H9 (cell line): ENCODE results near the gene GDI1. TPM values are rescaled to one million over a fixed set of nuclear protein-coding genes. Genes with fewer than 3 reads are reported as not detected.
"Not testable (repeated sequence)": the region's sequence is repeated elsewhere in the genome, so short reads cannot be mapped to it uniquely, and the experiment has no call there.

Source experiments
- DNase-seq: peaks from one replicate; pipeline ENCODE4 v3.0.0-alpha.2; 2017
- H2AFZ ChIP-seq: one replicate; pipeline ENCODE4 v1.6.1; 2013; ENCODE audit warnings: mild to moderate bottlenecking, low read length, control low read depth, moderate library complexity
- H2AK5ac ChIP-seq: 2 replicates; pipeline ENCODE4 v1.6.1; 2013; ENCODE audit warnings: low read length, control low read depth, mixed read lengths; ENCODE audit not compliant: insufficient read length
- H2BK120ac ChIP-seq: one replicate; pipeline ENCODE4 v1.6.1; 2013; ENCODE audit warnings: low read depth, mild to moderate bottlenecking, low read length, control low read depth, inconsistent platforms; ENCODE audit not compliant: poor library complexity, severe bottlenecking
- H2BK12ac ChIP-seq: 2 replicates; pipeline ENCODE4 v1.6.1; 2013; ENCODE audit warnings: low read length, control low read depth, mixed read lengths, low read depth; ENCODE audit not compliant: insufficient read length
- H2BK15ac ChIP-seq: 2 replicates; pipeline ENCODE4 v1.6.1; 2013; ENCODE audit warnings: low read depth, low read length, control low read depth
- H2BK20ac ChIP-seq: one replicate; pipeline ENCODE4 v1.6.1; 2013; ENCODE audit warnings: low read depth, mild to moderate bottlenecking, low read length, control low read depth, inconsistent platforms; ENCODE audit not compliant: poor library complexity, severe bottlenecking
- H2BK5ac ChIP-seq: 2 replicates; pipeline ENCODE4 v1.6.1; 2013; ENCODE audit warnings: low read length, control low read depth, mixed read lengths; ENCODE audit not compliant: insufficient read length
- H3K14ac ChIP-seq: 2 replicates; pipeline ENCODE4 v1.6.1; 2013; ENCODE audit warnings: low read length, control low read depth; ENCODE audit not compliant: insufficient read depth
- H3K18ac ChIP-seq: 2 replicates; pipeline ENCODE4 v1.6.1; 2013; ENCODE audit warnings: low read depth, mild to moderate bottlenecking, mixed read lengths, low read length, control low read depth; ENCODE audit not compliant: insufficient read length
- H3K23ac ChIP-seq: 2 replicates; pipeline ENCODE4 v1.6.1; 2013; ENCODE audit warnings: low read length, control low read depth, mixed read lengths, low read depth; ENCODE audit not compliant: insufficient read length
- H3K23me2 ChIP-seq: 2 replicates; pipeline ENCODE4 v1.6.1; 2013; ENCODE audit warnings: low read depth, mild to moderate bottlenecking, mixed read lengths, low read length, control low read depth; ENCODE audit not compliant: insufficient read length, poor library complexity, severe bottlenecking
- H3K27ac ChIP-seq: 2 replicates; pipeline ENCODE4 v1.5.1; 2013; ENCODE audit warnings: low read length, control low read depth, mixed read lengths, low read depth; ENCODE audit not compliant: insufficient read length
- H3K27me3 ChIP-seq: 2 replicates; pipeline ENCODE4 v1.6.1; 2013; ENCODE audit warnings: low read length, control low read depth, inconsistent platforms; ENCODE audit not compliant: insufficient read depth
- H3K4ac ChIP-seq: 2 replicates; pipeline ENCODE4 v1.6.1; 2013; ENCODE audit warnings: low read depth, mild to moderate bottlenecking, control low read depth, inconsistent platforms, low read length, moderate library complexity
- H3K4me1 ChIP-seq: 2 replicates; pipeline ENCODE4 v1.6.1; 2013; ENCODE audit warnings: low read length, control low read depth, inconsistent platforms; ENCODE audit not compliant: insufficient read depth
- H3K4me2 ChIP-seq: 2 replicates; pipeline ENCODE4 v1.6.1; 2013; ENCODE audit warnings: low read length, control low read depth, mixed read lengths; ENCODE audit not compliant: insufficient read length, insufficient read depth
- H3K56ac ChIP-seq: 2 replicates; pipeline ENCODE4 v1.6.1; 2013; ENCODE audit warnings: low read depth, mild to moderate bottlenecking, mixed read lengths, low read length, control low read depth; ENCODE audit not compliant: insufficient read length
- H3K79me1 ChIP-seq: 2 replicates; pipeline ENCODE4 v1.6.1; 2013; ENCODE audit warnings: low read depth, mild to moderate bottlenecking, moderate library complexity, low read length, control low read depth, inconsistent platforms; ENCODE audit not compliant: insufficient read depth, poor library complexity, severe bottlenecking
- H3K79me2 ChIP-seq: 2 replicates; pipeline ENCODE4 v1.6.1; 2013; ENCODE audit warnings: low read length, control low read depth, inconsistent platforms; ENCODE audit not compliant: insufficient read depth
- H3K9ac ChIP-seq: 2 replicates; pipeline ENCODE4 v1.6.1; 2013; ENCODE audit warnings: low read length, control low read depth, mixed read lengths; ENCODE audit not compliant: insufficient read length; ENCODE audit errors: extremely low read depth
- H3K9me3 ChIP-seq: one replicate; pipeline ENCODE4 v1.6.1; 2013; ENCODE audit warnings: low read depth, low read length, inconsistent platforms; ENCODE audit not compliant: control insufficient read depth
- H3T11ph ChIP-seq: one replicate; pipeline ENCODE4 v1.6.1; 2013; ENCODE audit warnings: mild to moderate bottlenecking, low read length, control low read depth, inconsistent platforms
- H4K20me1 ChIP-seq: one replicate; pipeline ENCODE4 v1.6.1; 2013; ENCODE audit not compliant: control insufficient read depth, insufficient read length, insufficient read depth
- H4K5ac ChIP-seq: 2 replicates; pipeline ENCODE4 v1.6.1; 2013; ENCODE audit warnings: low read depth, mild to moderate bottlenecking, mixed read lengths, low read length, control low read depth; ENCODE audit not compliant: insufficient read length
- H4K8ac ChIP-seq: replicated peaks from 2 replicates; pipeline ENCODE4 v1.6.1; 2013; ENCODE audit warnings: low read length, control low read depth, mixed read lengths, low read depth; ENCODE audit not compliant: insufficient read length
- H4K91ac ChIP-seq: 2 replicates; pipeline ENCODE4 v1.6.1; 2013; ENCODE audit warnings: low read depth, mild to moderate bottlenecking, moderate library complexity, mixed read lengths, low read length, control low read depth; ENCODE audit not compliant: insufficient read length
- H3K27ac Mint-ChIP-seq, 3 experiments: 2 replicates in 2 of 3; 3 replicates in 1 of 3; pipeline ENCODE4 v1.8.0; 2020 to 2021; ENCODE audit warnings: mixed read lengths in 3 of 3, mild to moderate bottlenecking in 1 of 3, moderate library complexity in 1 of 3
- H3K27me3 Mint-ChIP-seq: 2 replicates; pipeline ENCODE4 v1.8.0; 2021; ENCODE audit warnings: low read depth, mild to moderate bottlenecking, moderate library complexity, mixed read lengths
- H3K36me3 Mint-ChIP-seq, 3 experiments: 2 replicates in 2 of 3; 3 replicates in 1 of 3; pipeline ENCODE4 v1.8.0; 2020 to 2021; ENCODE audit warnings: low read depth in 3 of 3, mixed read lengths in 3 of 3; ENCODE audit not compliant: insufficient read depth in 1 of 3
- H3K4me1 Mint-ChIP-seq, 2 experiments: 2 replicates each; pipeline ENCODE4 v1.8.0; 2020; ENCODE audit warnings: mixed read lengths in 2 of 2
- H3K4me3 Mint-ChIP-seq, 2 experiments: 2 replicates in 1 of 2; 3 replicates in 1 of 2; pipeline ENCODE4 v1.8.0; 2020 to 2021; ENCODE audit warnings: mild to moderate bottlenecking in 2 of 2, mixed read lengths in 2 of 2, moderate library complexity in 1 of 2
- H3K9me3 Mint-ChIP-seq, 2 experiments: 2 replicates in 1 of 2; 3 replicates in 1 of 2; pipeline ENCODE4 v1.8.0; 2020; ENCODE audit warnings: mild to moderate bottlenecking in 2 of 2, mixed read lengths in 2 of 2, moderate library complexity in 1 of 2
- WGBS: extraction: QIAGEN DNeasy Blood & Tissue Kit; methylation state at CpG from one replicate; pipeline ENCODE4 v1.1.7; 2013; ENCODE audit warnings: missing lambda C conversion rate, low lambda C conversion rate, mixed read lengths; ENCODE audit not compliant: insufficient read length; ENCODE audit errors: extremely low coverage; 5-methylcytosine and 5-hydroxymethylcytosine counted together
- long read RNA-seq: library from polyadenylated mRNA; unstranded; transcript quantifications from one replicate; pipeline ENCODE4 v2.0.0, GENCODE V29; 2020
- total RNA-seq: library from RNA; stranded (reverse); gene quantifications from 2 replicates; pipeline ENCODE4 v1.2.1, GENCODE V29; 2021
- TF ChIP-seq, protein P1 (sequence below): fragments of 200-600 bp; sonication (generic); conservative IDR thresholded peaks from 3 replicates; pipeline ENCODE4 v1.8.0; 2021; ENCODE audit warnings: antibody characterized with exemption, mild to moderate bottlenecking

GDI1 gene
- total RNA-seq, result 111 and 112 TPM in 2 replicates
- long read RNA-seq, transcript GDI1-204 (11 exons, 2,474 nt), result major isoform, 164 of 189 reads
- long read RNA-seq, partial matches to known transcripts, result 7 of 189 reads
- long read RNA-seq, other reads (novel, unspliced or antisense), result 14 of 189 reads

DNA sequence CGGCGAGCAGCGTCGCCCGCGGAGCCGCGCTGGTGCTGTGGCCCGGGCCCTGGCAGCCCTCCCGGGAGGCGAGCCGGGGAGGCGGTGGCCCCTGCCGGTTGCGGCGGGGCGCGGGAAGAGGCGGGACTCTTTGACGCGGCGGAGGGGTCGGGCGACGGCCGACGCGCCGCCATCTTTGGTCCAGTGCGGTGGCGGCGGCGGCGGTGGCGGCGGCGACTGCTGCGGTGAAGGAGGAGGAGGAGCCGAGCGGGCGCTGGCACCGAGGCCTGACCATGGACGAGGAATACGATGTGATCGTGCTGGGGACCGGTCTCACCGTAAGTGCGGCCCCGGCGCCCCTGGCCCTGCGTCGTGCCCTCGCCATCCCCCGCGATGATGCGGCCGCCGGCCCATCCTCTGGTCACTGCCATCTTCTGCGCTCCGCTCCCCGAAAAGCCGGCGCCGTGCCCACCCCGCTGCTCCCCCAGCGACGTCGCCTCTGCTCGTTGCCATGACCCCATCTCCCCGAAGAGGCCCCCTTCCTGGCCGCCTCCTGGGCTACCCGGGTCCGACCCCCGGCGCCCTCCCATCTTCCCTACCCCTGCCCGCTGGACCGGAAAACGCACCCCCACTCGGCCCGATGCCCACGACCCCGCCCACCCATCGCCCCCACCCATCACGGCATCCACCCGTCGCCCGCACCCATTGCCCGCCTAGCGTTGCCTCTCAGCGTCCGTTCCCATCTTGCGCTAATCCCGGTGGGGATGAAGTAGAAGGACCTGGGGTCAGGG lies at the start of gene GDI1:
Gene GDI1 (plus strand): TSS at position 172 of the 770 bp plus-strand sequence. CDS start 101 bp downstream, at position 273.
- Histone ChIP-seq H3K79me2 (peaks cover 2% of the 10 kb centered on the region; the same call in 1 of the 2 replicates), H4K20me1 (no peaks in the 10 kb centered on the region), H2BK5ac (no peak within 1 kb of the TSS), H4K91ac (no peak within 1 kb of the TSS), H3K9me3 (peaks cover 37% of the 10 kb centered on the region), H4K5ac (no peak within 1 kb of the TSS), H4K8ac (no peak within 1 kb of the TSS), H2BK20ac (no peak within 1 kb of the TSS), H2AK5ac (no peak within 1 kb of the TSS), H3K9ac (peak within 1 kb of the TSS; percentile 4), H2BK120ac (no peak within 1 kb of the TSS), H3K4ac (no peak within 1 kb of the TSS), H3K56ac (no peak within 1 kb of the TSS), H2BK15ac (no peak within 1 kb of the TSS), H3K4me2 (peak within 1 kb of the TSS; percentile 41), H3K14ac (peak within 1 kb of the TSS; percentile 70; the same call in 1 of the 2 replicates), H3K27me3 (no peaks in the 10 kb centered on the region), H2BK12ac (no peak within 1 kb of the TSS), H3K79me1 (no peaks in the 10 kb centered on the region), H3K18ac (no peak within 1 kb of the TSS), H3K27ac (no peak within 1 kb of the TSS), H3T11ph (no peak within 1 kb of the TSS), H3K23me2 (peaks cover 7% of the 10 kb centered on the region), H3K4me1 (no peaks in the 10 kb centered on the region), H3K23ac (no peak within 1 kb of the TSS), H2AFZ (no peak within 1 kb of the TSS)
- Mint-ChIP-seq H3K9me3 (peaks cover 68 to 87% of the 10 kb centered on the region in 2 experiments), H3K36me3 (peaks cover 25 to 68% (median 64%) of the 10 kb centered on the region in 3 experiments), H3K27ac (peak within 1 kb of the TSS in 2 of 3 experiments; percentile 53 to 77; a peak in 4 of 7 replicates), H3K4me1 (peaks cover 8 to 10% of the 10 kb centered on the region in 2 experiments), H3K27me3 (no peaks in the 10 kb centered on the region), H3K4me3 (peak within 1 kb of the TSS; percentile 82 to 90)
- no CpG with 5 or more reads among the region's 93 CpGs for WGBS
- TF ChIP-seq, protein P1, sequence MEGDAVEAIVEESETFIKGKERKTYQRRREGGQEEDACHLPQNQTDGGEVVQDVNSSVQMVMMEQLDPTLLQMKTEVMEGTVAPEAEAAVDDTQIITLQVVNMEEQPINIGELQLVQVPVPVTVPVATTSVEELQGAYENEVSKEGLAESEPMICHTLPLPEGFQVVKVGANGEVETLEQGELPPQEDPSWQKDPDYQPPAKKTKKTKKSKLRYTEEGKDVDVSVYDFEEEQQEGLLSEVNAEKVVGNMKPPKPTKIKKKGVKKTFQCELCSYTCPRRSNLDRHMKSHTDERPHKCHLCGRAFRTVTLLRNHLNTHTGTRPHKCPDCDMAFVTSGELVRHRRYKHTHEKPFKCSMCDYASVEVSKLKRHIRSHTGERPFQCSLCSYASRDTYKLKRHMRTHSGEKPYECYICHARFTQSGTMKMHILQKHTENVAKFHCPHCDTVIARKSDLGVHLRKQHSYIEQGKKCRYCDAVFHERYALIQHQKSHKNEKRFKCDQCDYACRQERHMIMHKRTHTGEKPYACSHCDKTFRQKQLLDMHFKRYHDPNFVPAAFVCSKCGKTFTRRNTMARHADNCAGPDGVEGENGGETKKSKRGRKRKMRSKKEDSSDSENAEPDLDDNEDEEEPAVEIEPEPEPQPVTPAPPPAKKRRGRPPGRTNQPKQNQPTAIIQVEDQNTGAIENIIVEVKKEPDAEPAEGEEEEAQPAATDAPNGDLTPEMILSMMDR, result no peak
- DNase-seq, result no peak

DNA sequence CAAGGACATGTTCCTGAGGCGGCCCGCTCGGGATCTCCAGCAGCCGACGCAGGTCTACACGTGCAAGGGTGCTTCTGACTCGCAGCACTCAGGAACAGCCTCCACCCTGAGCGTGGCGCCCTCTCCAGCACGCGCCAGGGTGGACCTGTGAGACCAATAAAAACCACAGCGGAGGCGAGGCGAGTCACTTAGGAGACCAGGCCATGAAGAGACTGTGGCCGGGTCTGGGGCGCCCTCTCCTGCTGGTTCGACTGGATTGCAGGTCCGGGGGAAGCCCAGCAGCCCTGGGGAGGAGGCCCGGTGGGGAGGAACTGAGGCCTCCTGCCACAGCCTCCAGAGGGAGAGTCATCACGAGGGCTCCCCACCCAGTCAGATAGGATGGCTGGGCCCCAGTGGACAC lies 48.9 kb upstream of the GDI1 start:
- not testable (repeated sequence) for H3K27me3 Mint-ChIP-seq, H3K4me3 Mint-ChIP-seq, H2BK15ac ChIP-seq, H2BK12ac ChIP-seq, H3T11ph ChIP-seq, H4K8ac ChIP-seq, H3K23ac ChIP-seq, H4K91ac ChIP-seq, H2AK5ac ChIP-seq, H3K4me1 ChIP-seq, H3K18ac ChIP-seq, H3K79me1 ChIP-seq, H3K79me2 ChIP-seq, H3K14ac ChIP-seq, H3K4me2 ChIP-seq, H3K27ac ChIP-seq, H3K36me3 Mint-ChIP-seq, H3K27ac Mint-ChIP-seq, H2BK20ac ChIP-seq, H3K9ac ChIP-seq, H3K27me3 ChIP-seq, H3K23me2 ChIP-seq, DNase-seq, H4K20me1 ChIP-seq, H4K5ac ChIP-seq, H2BK5ac ChIP-seq, H2AFZ ChIP-seq, H3K4ac ChIP-seq, H2BK120ac ChIP-seq, H3K56ac ChIP-seq
- Mint-ChIP-seq H3K4me1 (peaks cover 8 to 12% of the 10 kb centered on the region in 2 experiments), H3K9me3 (peaks cover 11 to 15% of the 10 kb centered on the region in 2 experiments)
- WGBS, result no CpG with 5 or more reads among the region's 20 CpGs
- H3K9me3 ChIP-seq, result peaks cover 10% of the 10 kb centered on the region
